ENCODE results near the gene QKI. TPM values are rescaled to one million over a fixed set of nuclear protein-coding genes. Genes with fewer than 3 reads are reported as not detected.

The QKI gene
- total and polyA plus RNA-seq, 9 donors: 44.6 to 151 (median 105) TPM

- DNase-seq: no peak
- H3K4me1 ChIP-seq (ENCODE audit: insufficient read depth): peaks cover 14% of the 10 kb centered on the region
- 37 to 50% (median 46%) methylated on average over 2 of the region's 2 CpGs for WGBS, 3 donors
These were observed 116.6 kb downstream of the QKI start for GRCh38 chr6:163531122-163531521.

GRCh38 chr6:163532526-163533078, 118.1 kb downstream of the QKI start:
- H3K27ac ChIP-seq: no peak overlapping the region
- H3K36me3 ChIP-seq: no peaks in the 10 kb centered on the region
- H3K9me3 ChIP-seq: no peaks in the 10 kb centered on the region
- no peaks in the 10 kb centered on the region for H3K27me3 ChIP-seq
- TF ChIP-seq POLR2A (IDR thresholded peaks at IDR 0.05): no peak
- no peak for TF ChIP-seq CTCF (IDR thresholded peaks at IDR 0.05)
- TF ChIP-seq EP300 (IDR thresholded peaks at IDR 0.05): no peak
- intact Hi-C loops (cut with DNase I): no loop called here
- WGBS, 3 donors: 72 to 76% (median 73%) methylated on average over 5 of the region's 5 CpGs
- no peak overlapping the region for H3K4me3 ChIP-seq
- no peak for DNase-seq
- peaks cover 17% of the 10 kb centered on the region for H3K4me1 ChIP-seq (ENCODE audit: insufficient read depth)

More at GRCh38 chr6:163531122-163531521, 116.6 kb downstream of the QKI start:
- no peaks in the 10 kb centered on the region for H3K36me3 ChIP-seq
- no peak overlapping the region for H3K27ac ChIP-seq
- intact Hi-C loops (cut with DNase I): no loop called here
- H3K9me3 ChIP-seq: no peaks in the 10 kb centered on the region
- H3K4me3 ChIP-seq: no peak overlapping the region
- TF ChIP-seq POLR2A (IDR thresholded peaks at IDR 0.05): no peak
- no peak for TF ChIP-seq CTCF (IDR thresholded peaks at IDR 0.05)
- TF ChIP-seq EP300 (IDR thresholded peaks at IDR 0.05): no peak
- H3K27me3 ChIP-seq: no peaks in the 10 kb centered on the region

GRCh38 chr6:163533443-163533842, 118.9 kb downstream of the QKI start:
- peaks cover 17% of the 10 kb centered on the region for H3K4me1 ChIP-seq (ENCODE audit: insufficient read depth)
- intact Hi-C loops (cut with DNase I): no loop called here
- no peak overlapping the region for H3K27ac ChIP-seq
- no peak for DNase-seq
- TF ChIP-seq CTCF (IDR thresholded peaks at IDR 0.05): no peak
- no peak for TF ChIP-seq POLR2A (IDR thresholded peaks at IDR 0.05)
- no peak for TF ChIP-seq EP300 (IDR thresholded peaks at IDR 0.05)
- H3K36me3 ChIP-seq: no peaks in the 10 kb centered on the region
- no peaks in the 10 kb centered on the region for H3K9me3 ChIP-seq
- H3K4me3 ChIP-seq: no peak overlapping the region
- no peaks in the 10 kb centered on the region for H3K27me3 ChIP-seq
- WGBS, 3 donors: 42 to 60% (median 52%) methylated on average over 2 of the region's 2 CpGs

- H3K27ac ChIP-seq: no peak overlapping the region
- intact Hi-C loops (cut with DNase I): no loop called here
These were observed 122.3 kb downstream of the QKI start for GRCh38 chr6:163536770-163537169.

More at GRCh38 chr6:163536770-163537169, 122.3 kb downstream of the QKI start:
- WGBS, 3 donors: 96 to 100% (median 98%) methylated on average over 3 of the region's 3 CpGs
- H3K36me3 ChIP-seq: no peaks in the 10 kb centered on the region
- no peaks in the 10 kb centered on the region for H3K27me3 ChIP-seq
- no peaks in the 10 kb centered on the region for H3K9me3 ChIP-seq
- H3K4me1 ChIP-seq (ENCODE audit: insufficient read depth): peaks cover 6% of the 10 kb centered on the region
- TF ChIP-seq CTCF (IDR thresholded peaks at IDR 0.05) (no peak), POLR2A (IDR thresholded peaks at IDR 0.05) (no peak), EP300 (IDR thresholded peaks at IDR 0.05) (no peak)
- no peak for DNase-seq
- no peak overlapping the region for H3K4me3 ChIP-seq

Data from ovary (tissue), 9 donors.